H1 (cell line): ENCODE data around the gene PDZRN4. TPM values are rescaled to one million over a fixed set of nuclear protein-coding genes. Genes with fewer than 3 reads are reported as not detected.

Source experiments
- CTCF ChIA-PET: fragments of 300-600 bp; sonication (Branson Sonifier 250); formaldehyde crosslinking; loops from one replicate; lab custom pipeline; 2021; ENCODE audit not compliant: partially characterized antibody; lab: Charles Lee
- POLR2A ChIA-PET: fragments of 300-600 bp; sonication (Branson Sonifier 250); formaldehyde crosslinking; loops from one replicate; lab custom pipeline; 2021; ENCODE audit warnings: inconsistent platforms; ENCODE audit not compliant: partially characterized antibody; lab: Charles Lee
- DNase-seq, 2 experiments: peaks; one replicate each; pipeline versions ENCODE4 v3.0.0 to v3.0.0-alpha.2; 2010 to 2022; ENCODE audit warnings: low spot score in 2 of 2, low read depth in 1 of 2, mixed read lengths in 1 of 2
- FAIRE-seq: peaks from 2 replicates; lab custom pipeline; 2011; peaks lifted over from hg19 to GRCh38; lab: Jason Lieb, UNC
- H2AFZ ChIP-seq: 2 replicates; pipeline ENCODE4 v1.8.1; 2012; ENCODE audit warnings: low read length, inconsistent platforms
- H2AK5ac ChIP-seq: 2 replicates; pipeline ENCODE4 v1.6.1; 2013; ENCODE audit warnings: low read depth, low read length
- H2BK120ac ChIP-seq: replicated peaks from 2 replicates; pipeline ENCODE3; 2013; ENCODE audit warnings: low read depth, low read length, inconsistent platforms
- H2BK12ac ChIP-seq: 2 replicates; pipeline ENCODE4 v1.6.1; 2013; ENCODE audit warnings: low read depth, low read length
- H2BK15ac ChIP-seq: 2 replicates; pipeline ENCODE4 v1.6.1; 2013; ENCODE audit warnings: low read length
- H2BK20ac ChIP-seq: 2 replicates; pipeline ENCODE4 v1.6.1; 2013; ENCODE audit warnings: low read length
- H2BK5ac ChIP-seq: 2 replicates; pipeline ENCODE4 v1.6.1; 2013; ENCODE audit warnings: low read depth, low read length
- H3K14ac ChIP-seq: 2 replicates; pipeline ENCODE4 v1.6.1; 2013; ENCODE audit warnings: inconsistent platforms; ENCODE audit not compliant: insufficient read length
- H3K18ac ChIP-seq: 2 replicates; pipeline ENCODE4 v1.6.1; 2013; ENCODE audit warnings: low read length; ENCODE audit errors: extremely low read depth
- H3K23ac ChIP-seq: 2 replicates; pipeline ENCODE4 v1.6.1; 2013; ENCODE audit warnings: inconsistent platforms; ENCODE audit not compliant: insufficient read length
- H3K23me2 ChIP-seq: 2 replicates; pipeline ENCODE4 v1.6.1; 2013; ENCODE audit warnings: low read depth, low read length
- H3K27ac ChIP-seq: 2 replicates; pipeline ENCODE4 v1.6.1; 2011; ENCODE audit warnings: low read depth, low read length, inconsistent platforms
- H3K27me3 ChIP-seq, 4 experiments: replicated peaks in 1 of 4; 1 replicate in 1 of 4; 2 replicates in 3 of 4; pipeline versions ENCODE4 v1.6.1 to v1.8.1; 2011 to 2013; ENCODE audit warnings: low read length in 3 of 4, mild to moderate bottlenecking in 3 of 4, inconsistent platforms in 2 of 4, mixed read lengths in 2 of 4, moderate library complexity in 1 of 4; ENCODE audit not compliant: control insufficient read depth in 3 of 4, insufficient read depth in 3 of 4; ENCODE audit errors: extremely low read depth in 1 of 4
- H3K36me3 ChIP-seq, 4 experiments: 2 replicates each; pipeline versions ENCODE4 v1.6.1 to v1.8.1; 2011 to 2013; ENCODE audit warnings: mild to moderate bottlenecking in 4 of 4, low read length in 3 of 4, moderate library complexity in 2 of 4, control low read depth in 1 of 4, inconsistent platforms in 1 of 4; ENCODE audit not compliant: insufficient read depth in 4 of 4, control insufficient read depth in 2 of 4
- H3K4ac ChIP-seq: replicated peaks from 2 replicates; pipeline ENCODE3; 2013; ENCODE audit warnings: low read length, low read depth, mixed read lengths, inconsistent platforms; ENCODE audit not compliant: insufficient read length
- H3K4me1 ChIP-seq, 4 experiments: replicated peaks in 1 of 4; 1 replicate in 1 of 4; 2 replicates in 3 of 4; pipeline versions ENCODE4 v1.6.1 to v1.8.1; 2011 to 2013; ENCODE audit warnings: low read length in 3 of 4, inconsistent platforms in 2 of 4, mixed read lengths in 1 of 4; ENCODE audit not compliant: insufficient read depth in 4 of 4, control insufficient read depth in 3 of 4
- H3K4me2 ChIP-seq, 2 experiments: 2 replicates each; pipeline versions ENCODE4 v1.6.1 to v1.8.1; 2011 to 2013; ENCODE audit warnings: low read depth in 2 of 2, low read length in 2 of 2, control low read depth in 1 of 2, inconsistent platforms in 1 of 2, mild to moderate bottlenecking in 1 of 2; ENCODE audit not compliant: insufficient read depth in 1 of 2
- H3K4me3 ChIP-seq, 4 experiments: fragments of 200-600, 300-600 bp in 1 of 4; sonication (generic), shearing (Covaris generic), sonication (Bioruptor Twin) in 1 of 4; 2 replicates each; pipeline versions ENCODE4 v1.5.1 to v1.8.1; 2011 to 2016; ENCODE audit warnings: low read length in 4 of 4, low read depth in 3 of 4, control low read depth in 2 of 4, inconsistent platforms in 2 of 4, mild to moderate bottlenecking in 2 of 4, mixed read lengths in 1 of 4, moderate library complexity in 1 of 4; ENCODE audit not compliant: insufficient read depth in 2 of 4; ENCODE audit errors: extremely low read depth in 1 of 4
- H3K56ac ChIP-seq: replicated peaks from 2 replicates; pipeline ENCODE3; 2013; ENCODE audit warnings: low read depth, mild to moderate bottlenecking, mixed read lengths, low read length, inconsistent platforms; ENCODE audit not compliant: insufficient read length
- H3K79me1 ChIP-seq: 2 replicates; pipeline ENCODE4 v1.6.1; 2013; ENCODE audit warnings: low read depth, low read length, control low read depth
- H3K79me2 ChIP-seq, 2 experiments: 2 replicates each; pipeline versions ENCODE4 v1.6.1 to v1.8.1; 2012 to 2013; ENCODE audit warnings: low read length in 2 of 2, mild to moderate bottlenecking in 2 of 2, inconsistent platforms in 1 of 2; ENCODE audit not compliant: insufficient read depth in 2 of 2, control insufficient read depth in 1 of 2
- H3K9ac ChIP-seq, 4 experiments: replicated peaks in 1 of 4; 1 replicate in 1 of 4; 2 replicates in 3 of 4; pipeline versions ENCODE4 v1.6.1 to v1.8.1; 2011 to 2013; ENCODE audit warnings: low read depth in 3 of 4, low read length in 3 of 4, control low read depth in 2 of 4, mild to moderate bottlenecking in 2 of 4, moderate library complexity in 2 of 4, inconsistent platforms in 1 of 4; ENCODE audit errors: extremely low read depth in 1 of 4
- H3K9me3 ChIP-seq, 2 experiments: 2 replicates each; pipeline versions ENCODE4 v1.6.1 to v1.8.1; 2012 to 2013; ENCODE audit warnings: mild to moderate bottlenecking in 2 of 2, moderate library complexity in 2 of 2, control low read depth in 1 of 2, inconsistent platforms in 1 of 2, low read depth in 1 of 2, low read length in 1 of 2, mixed read lengths in 1 of 2; ENCODE audit not compliant: insufficient read depth in 2 of 2
- H4K20me1 ChIP-seq, 2 experiments: replicated peaks in 1 of 2; 2 replicates each; pipeline versions ENCODE3 to v1.8.1; 2011 to 2013; ENCODE audit warnings: inconsistent platforms in 2 of 2, low read length in 2 of 2, mild to moderate bottlenecking in 1 of 2; ENCODE audit not compliant: insufficient read depth in 2 of 2, control insufficient read depth in 1 of 2
- H4K5ac ChIP-seq: 2 replicates; pipeline ENCODE4 v1.6.1; 2013; ENCODE audit warnings: low read length, low read depth, mixed read lengths, inconsistent platforms; ENCODE audit not compliant: insufficient read length
- H4K8ac ChIP-seq: 2 replicates; pipeline ENCODE4 v1.8.0; 2013; ENCODE audit warnings: mild to moderate bottlenecking, moderate library complexity, low read length, inconsistent platforms; ENCODE audit not compliant: insufficient read depth; ENCODE audit errors: extremely low read depth
- H4K91ac ChIP-seq: replicated peaks from 2 replicates; pipeline ENCODE3; 2013; ENCODE audit warnings: low read length, mixed read lengths, inconsistent platforms; ENCODE audit not compliant: insufficient read length
- EZH2 ChIP-seq: fragments of 200-600 bp; sonication (generic); IDR thresholded peaks from 2 replicates; pipeline ENCODE4 v1.7.1; 2012; ENCODE audit warnings: low read depth, mild to moderate bottlenecking, moderate library complexity, low read length, inconsistent platforms; ENCODE audit not compliant: severe bottlenecking
- NRF1 ChIP-seq: IDR thresholded peaks from 2 replicates; pipeline ENCODE4 v1.6.1; 2011; ENCODE audit warnings: mild to moderate bottlenecking, low read depth, low read length, improper control_type of control experiment
- RNF2 ChIP-seq: fragments of 200-900, 300-1000 bp; sonication (generic); IDR thresholded peaks from 2 replicates; pipeline ENCODE4 v1.7.1; 2016; ENCODE audit warnings: borderline replicate concordance, low read depth, mild to moderate bottlenecking, antibody characterized with exemption, low read length; ENCODE audit not compliant: poor library complexity, severe bottlenecking; ENCODE audit errors: missing control alignments
- SIRT6 ChIP-seq: IDR thresholded peaks from one replicate; pipeline ENCODE4 v1.7.1; 2012; ENCODE audit warnings: low read length, inconsistent platforms
- SIX5 ChIP-seq: IDR thresholded peaks from 2 replicates; pipeline ENCODE4 v1.6.1; 2011; ENCODE audit warnings: mild to moderate bottlenecking, low read depth, low read length
- SUZ12 ChIP-seq: fragments of 200-600 bp; sonication (generic); IDR thresholded peaks from 2 replicates; pipeline ENCODE4 v1.6.1; 2012; ENCODE audit warnings: mild to moderate bottlenecking, inconsistent platforms, low read length, moderate library complexity, mixed read lengths
- YY1 ChIP-seq: IDR thresholded peaks from 2 replicates; pipeline ENCODE4 v1.6.1; 2011; ENCODE audit warnings: low read depth, mild to moderate bottlenecking, low read length
- WGBS, 2 experiments: shearing (Covaris generic) in 1 of 2; methylation state at CpG; one replicate each; pipeline versions ENCODE4 v1.1.6 to v1.1.7; 2013 to 2015; ENCODE audit warnings: low lambda C conversion rate in 2 of 2, mixed read lengths in 2 of 2, inconsistent platforms in 1 of 2, low coverage in 1 of 2, missing lambda C conversion rate in 1 of 2; ENCODE audit not compliant: insufficient replicate concordance in 2 of 2, insufficient coverage in 1 of 2, insufficient read length in 1 of 2; ENCODE audit errors: extremely low coverage in 1 of 2, missing lambda C conversion rate in 1 of 2; 5-methylcytosine and 5-hydroxymethylcytosine counted together
- polyA plus RNA-seq, 7 experiments: library from polyadenylated mRNA; depleted of rRNA in 3 of 7; stranded (reverse) in 5 of 7; unstranded in 2 of 7; fragments of >200 nt in 5 of 7; fragments of 200-250 nt in 2 of 7; gene quantifications; 1 replicate in 5 of 7; 2 replicates in 1 of 7; 4 replicates in 1 of 7; pipeline versions ENCODE4 v1.2.1 to v1.2.3, GENCODE V29; 2011 to 2013; ENCODE audit warnings: missing spikeins in 2 of 7, mixed read lengths in 2 of 7
- total RNA-seq: library from RNA; stranded (reverse); fragmentation: NEBNext Ultra II Directional; extraction: Animal tissue kit (Norgen Biotek cat#: 25700); gene quantifications from 2 replicates; pipeline ENCODE4 v1.2.1, GENCODE V29; 2021

The PDZRN4 gene
- total and polyA plus RNA-seq, 2 of the 8 experiments (the other 6 are each of a cell fraction or from before 2014, with no cell fraction given), result not detected

- peaks cover 0 to 3% (median 0%) of the 10 kb centered on the region in 4 experiments; a peak in 3 of 7 replicates for H3K4me1 ChIP-seq
- no peak overlapping the region for H3K9ac ChIP-seq
- no peak overlapping the region for H4K5ac ChIP-seq
- H3K14ac ChIP-seq, result no peak overlapping the region
- H3K4ac ChIP-seq, result no peak overlapping the region
- no peak overlapping the region for H3K56ac ChIP-seq
- no peak overlapping the region for H2AK5ac ChIP-seq
- H3K27me3 ChIP-seq, result peaks cover 25 to 38% (median 33%) of the 10 kb centered on the region in 4 experiments
- peak overlapping the region; percentile 78; the same call in 1 of the 2 replicates for H2AFZ ChIP-seq
- H3K27ac ChIP-seq, result no peak overlapping the region
- DNase-seq, result peak in 1 of 2 experiments; percentile 55
- H3K23me2 ChIP-seq, result peaks cover 9% of the 10 kb centered on the region
- H3K9me3 ChIP-seq, result no peaks in the 10 kb centered on the region
- ChIA-PET CTCF (interaction anchor here (0.5 to 2.4 kb wide), 23 partner anchors 11 to 1395 kb away, joined by 3 to 14 read pairs (median 4); no protein-coding TSS in a partner anchor), POLR2A (no interaction called here)
- 11% methylated on average over 33 of the region's 34 CpGs; no CpG with 5 or more reads in 1 of the 2 experiments for WGBS, 2 experiments
- H4K20me1 ChIP-seq, result no peaks in the 10 kb centered on the region
- peak overlapping the region; percentile 74 to 77 for H3K4me2 ChIP-seq
- H3K79me2 ChIP-seq, result no peaks in the 10 kb centered on the region
- no peak for FAIRE-seq
- H2BK5ac ChIP-seq, result no peak overlapping the region
- no peak overlapping the region for H3K18ac ChIP-seq
- no peaks in the 10 kb centered on the region; a peak in 1 of 8 replicates for H3K36me3 ChIP-seq
- no peak for TF ChIP-seq SIX5
- TF ChIP-seq RNF2, result peak; percentile 70
- no peak for TF ChIP-seq NRF1
- peak; percentile 80 for TF ChIP-seq EZH2
- TF ChIP-seq YY1, result 0 out of 2 replicates have a peak, but pooled peaks have one; percentile 2
- TF ChIP-seq SUZ12, result peak; percentile 88
- no peak for TF ChIP-seq SIRT6
- H2BK120ac ChIP-seq, result no peak overlapping the region
- no peak overlapping the region for H4K8ac ChIP-seq
- H4K91ac ChIP-seq, result no peak overlapping the region
- H3K79me1 ChIP-seq, result no peaks in the 10 kb centered on the region
- H3K23ac ChIP-seq, result no peak overlapping the region
- H2BK15ac ChIP-seq, result no peak overlapping the region
- H2BK12ac ChIP-seq, result no peak overlapping the region
- H3K4me3 ChIP-seq, result peak overlapping the region; percentile 31 to 54 (median 40); a peak in 7 of 8 replicates
- H2BK20ac ChIP-seq, result no peak overlapping the region
These were observed 1.5 kb downstream of the PDZRN4 start for GRCh38 chr12:41189395-41190251.
